H9 (cell line): Measurements from ENCODE around the gene INPP5B. TPM values are rescaled to one million over a fixed set of nuclear protein-coding genes. Genes with fewer than 3 reads are reported as not detected.

Experiments
- DNase-seq: peaks from one replicate; pipeline ENCODE4 v3.0.0-alpha.2; 2017
- H2AFZ ChIP-seq: one replicate; pipeline ENCODE4 v1.6.1; 2013; ENCODE audit warnings: mild to moderate bottlenecking, low read length, control low read depth, moderate library complexity
- H2AK5ac ChIP-seq: 2 replicates; pipeline ENCODE4 v1.6.1; 2013; ENCODE audit warnings: low read length, control low read depth, mixed read lengths; ENCODE audit not compliant: insufficient read length
- H2BK120ac ChIP-seq: one replicate; pipeline ENCODE4 v1.6.1; 2013; ENCODE audit warnings: low read depth, mild to moderate bottlenecking, low read length, control low read depth, inconsistent platforms; ENCODE audit not compliant: poor library complexity, severe bottlenecking
- H2BK12ac ChIP-seq: 2 replicates; pipeline ENCODE4 v1.6.1; 2013; ENCODE audit warnings: low read length, control low read depth, mixed read lengths, low read depth; ENCODE audit not compliant: insufficient read length
- H2BK15ac ChIP-seq: 2 replicates; pipeline ENCODE4 v1.6.1; 2013; ENCODE audit warnings: low read depth, low read length, control low read depth
- H2BK20ac ChIP-seq: one replicate; pipeline ENCODE4 v1.6.1; 2013; ENCODE audit warnings: low read depth, mild to moderate bottlenecking, low read length, control low read depth, inconsistent platforms; ENCODE audit not compliant: poor library complexity, severe bottlenecking
- H2BK5ac ChIP-seq: 2 replicates; pipeline ENCODE4 v1.6.1; 2013; ENCODE audit warnings: low read length, control low read depth, mixed read lengths; ENCODE audit not compliant: insufficient read length
- H3K14ac ChIP-seq: 2 replicates; pipeline ENCODE4 v1.6.1; 2013; ENCODE audit warnings: low read length, control low read depth; ENCODE audit not compliant: insufficient read depth
- H3K18ac ChIP-seq: 2 replicates; pipeline ENCODE4 v1.6.1; 2013; ENCODE audit warnings: low read depth, mild to moderate bottlenecking, mixed read lengths, low read length, control low read depth; ENCODE audit not compliant: insufficient read length
- H3K23ac ChIP-seq: 2 replicates; pipeline ENCODE4 v1.6.1; 2013; ENCODE audit warnings: low read length, control low read depth, mixed read lengths, low read depth; ENCODE audit not compliant: insufficient read length
- H3K23me2 ChIP-seq: 2 replicates; pipeline ENCODE4 v1.6.1; 2013; ENCODE audit warnings: low read depth, mild to moderate bottlenecking, mixed read lengths, low read length, control low read depth; ENCODE audit not compliant: insufficient read length, poor library complexity, severe bottlenecking
- H3K27ac ChIP-seq: 2 replicates; pipeline ENCODE4 v1.5.1; 2013; ENCODE audit warnings: low read length, control low read depth, mixed read lengths, low read depth; ENCODE audit not compliant: insufficient read length
- H3K27me3 ChIP-seq: 2 replicates; pipeline ENCODE4 v1.6.1; 2013; ENCODE audit warnings: low read length, control low read depth, inconsistent platforms; ENCODE audit not compliant: insufficient read depth
- H3K4ac ChIP-seq: 2 replicates; pipeline ENCODE4 v1.6.1; 2013; ENCODE audit warnings: low read depth, mild to moderate bottlenecking, control low read depth, inconsistent platforms, low read length, moderate library complexity
- H3K4me1 ChIP-seq: 2 replicates; pipeline ENCODE4 v1.6.1; 2013; ENCODE audit warnings: low read length, control low read depth, inconsistent platforms; ENCODE audit not compliant: insufficient read depth
- H3K4me2 ChIP-seq: 2 replicates; pipeline ENCODE4 v1.6.1; 2013; ENCODE audit warnings: low read length, control low read depth, mixed read lengths; ENCODE audit not compliant: insufficient read length, insufficient read depth
- H3K56ac ChIP-seq: 2 replicates; pipeline ENCODE4 v1.6.1; 2013; ENCODE audit warnings: low read depth, mild to moderate bottlenecking, mixed read lengths, low read length, control low read depth; ENCODE audit not compliant: insufficient read length
- H3K79me1 ChIP-seq: 2 replicates; pipeline ENCODE4 v1.6.1; 2013; ENCODE audit warnings: low read depth, mild to moderate bottlenecking, moderate library complexity, low read length, control low read depth, inconsistent platforms; ENCODE audit not compliant: insufficient read depth, poor library complexity, severe bottlenecking
- H3K79me2 ChIP-seq: 2 replicates; pipeline ENCODE4 v1.6.1; 2013; ENCODE audit warnings: low read length, control low read depth, inconsistent platforms; ENCODE audit not compliant: insufficient read depth
- H3K9ac ChIP-seq: 2 replicates; pipeline ENCODE4 v1.6.1; 2013; ENCODE audit warnings: low read length, control low read depth, mixed read lengths; ENCODE audit not compliant: insufficient read length; ENCODE audit errors: extremely low read depth
- H3K9me3 ChIP-seq: one replicate; pipeline ENCODE4 v1.6.1; 2013; ENCODE audit warnings: low read depth, low read length, inconsistent platforms; ENCODE audit not compliant: control insufficient read depth
- H3T11ph ChIP-seq: one replicate; pipeline ENCODE4 v1.6.1; 2013; ENCODE audit warnings: mild to moderate bottlenecking, low read length, control low read depth, inconsistent platforms
- H4K20me1 ChIP-seq: one replicate; pipeline ENCODE4 v1.6.1; 2013; ENCODE audit not compliant: control insufficient read depth, insufficient read length, insufficient read depth
- H4K5ac ChIP-seq: 2 replicates; pipeline ENCODE4 v1.6.1; 2013; ENCODE audit warnings: low read depth, mild to moderate bottlenecking, mixed read lengths, low read length, control low read depth; ENCODE audit not compliant: insufficient read length
- H4K8ac ChIP-seq: replicated peaks from 2 replicates; pipeline ENCODE4 v1.6.1; 2013; ENCODE audit warnings: low read length, control low read depth, mixed read lengths, low read depth; ENCODE audit not compliant: insufficient read length
- H4K91ac ChIP-seq: 2 replicates; pipeline ENCODE4 v1.6.1; 2013; ENCODE audit warnings: low read depth, mild to moderate bottlenecking, moderate library complexity, mixed read lengths, low read length, control low read depth; ENCODE audit not compliant: insufficient read length
- H3K27ac Mint-ChIP-seq, 3 experiments: 2 replicates in 2 of 3; 3 replicates in 1 of 3; pipeline ENCODE4 v1.8.0; 2020 to 2021; ENCODE audit warnings: mixed read lengths in 3 of 3, mild to moderate bottlenecking in 1 of 3, moderate library complexity in 1 of 3
- H3K27me3 Mint-ChIP-seq: 2 replicates; pipeline ENCODE4 v1.8.0; 2021; ENCODE audit warnings: low read depth, mild to moderate bottlenecking, moderate library complexity, mixed read lengths
- H3K36me3 Mint-ChIP-seq, 3 experiments: 2 replicates in 2 of 3; 3 replicates in 1 of 3; pipeline ENCODE4 v1.8.0; 2020 to 2021; ENCODE audit warnings: low read depth in 3 of 3, mixed read lengths in 3 of 3; ENCODE audit not compliant: insufficient read depth in 1 of 3
- H3K4me1 Mint-ChIP-seq, 2 experiments: 2 replicates each; pipeline ENCODE4 v1.8.0; 2020; ENCODE audit warnings: mixed read lengths in 2 of 2
- H3K4me3 Mint-ChIP-seq, 2 experiments: 2 replicates in 1 of 2; 3 replicates in 1 of 2; pipeline ENCODE4 v1.8.0; 2020 to 2021; ENCODE audit warnings: mild to moderate bottlenecking in 2 of 2, mixed read lengths in 2 of 2, moderate library complexity in 1 of 2
- H3K9me3 Mint-ChIP-seq, 2 experiments: 2 replicates in 1 of 2; 3 replicates in 1 of 2; pipeline ENCODE4 v1.8.0; 2020; ENCODE audit warnings: mild to moderate bottlenecking in 2 of 2, mixed read lengths in 2 of 2, moderate library complexity in 1 of 2
- WGBS: extraction: QIAGEN DNeasy Blood & Tissue Kit; methylation state at CpG from one replicate; pipeline ENCODE4 v1.1.7; 2013; ENCODE audit warnings: missing lambda C conversion rate, low lambda C conversion rate, mixed read lengths; ENCODE audit not compliant: insufficient read length; ENCODE audit errors: extremely low coverage; 5-methylcytosine and 5-hydroxymethylcytosine counted together
- total RNA-seq: library from RNA; stranded (reverse); gene quantifications from 2 replicates; pipeline ENCODE4 v1.2.1, GENCODE V29; 2021
- TF ChIP-seq, protein P1 (sequence below): fragments of 200-600 bp; sonication (generic); conservative IDR thresholded peaks from 3 replicates; pipeline ENCODE4 v1.8.0; 2021; ENCODE audit warnings: antibody characterized with exemption, mild to moderate bottlenecking

The INPP5B gene
- total RNA-seq, 1 experiment from 2014 or later: 28.2 TPM

DNA sequence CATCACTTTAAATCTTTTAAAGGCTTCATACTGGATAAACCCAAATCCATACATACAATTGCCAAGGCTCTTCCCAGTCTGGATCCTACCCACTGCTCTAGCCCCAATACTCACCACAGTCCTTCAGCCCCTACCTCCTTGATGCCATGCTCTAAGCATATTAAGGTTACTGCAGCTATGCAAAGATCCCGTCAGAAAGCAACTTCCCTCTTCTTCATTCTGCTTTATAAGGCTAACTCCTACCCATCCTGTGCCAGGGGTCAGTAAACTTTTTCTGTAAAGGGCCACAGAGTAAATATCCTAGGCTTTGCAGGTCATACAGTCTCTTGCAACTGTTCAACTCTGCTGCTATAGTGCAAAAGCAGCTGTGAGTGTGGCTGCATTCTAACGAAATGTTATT, 53.2 kb downstream of the INPP5B start:
- no CpG with 5 or more reads among the region's 2 CpGs for WGBS
- no peaks in the 10 kb centered on the region for H4K20me1 ChIP-seq
- no peak overlapping the region for H3K4me3 Mint-ChIP-seq

More for the DNA sequence above, 53.2 kb downstream of the INPP5B start:
- peaks cover 3 to 6% of the 10 kb centered on the region in 2 experiments; a peak in 2 of 5 replicates for H3K9me3 Mint-ChIP-seq
- Histone ChIP-seq H2BK20ac (no peak overlapping the region), H2AFZ (no peak overlapping the region), H3K79me1 (no peaks in the 10 kb centered on the region), H3T11ph (no peak overlapping the region), H3K56ac (no peak overlapping the region), H2BK120ac (no peak overlapping the region), H3K23me2 (no peaks in the 10 kb centered on the region), H3K4ac (no peak overlapping the region), H2BK15ac (no peak overlapping the region), H4K91ac (no peak overlapping the region), H3K23ac (no peak overlapping the region), H3K4me2 (no peak overlapping the region), H3K4me1 (no peaks in the 10 kb centered on the region), H3K18ac (no peak overlapping the region), H3K14ac (no peak overlapping the region), H3K79me2 (no peaks in the 10 kb centered on the region), H3K27me3 (no peaks in the 10 kb centered on the region), H3K27ac (no peak overlapping the region), H3K9me3 (no peaks in the 10 kb centered on the region), H2BK5ac (no peak overlapping the region), H2BK12ac (no peak overlapping the region), H4K8ac (no peak overlapping the region), H4K5ac (no peak overlapping the region), H2AK5ac (no peak overlapping the region), H3K9ac (no peak overlapping the region)
- DNase-seq: no peak
- H3K4me1 Mint-ChIP-seq: no peaks in the 10 kb centered on the region
- TF ChIP-seq, protein P1, sequence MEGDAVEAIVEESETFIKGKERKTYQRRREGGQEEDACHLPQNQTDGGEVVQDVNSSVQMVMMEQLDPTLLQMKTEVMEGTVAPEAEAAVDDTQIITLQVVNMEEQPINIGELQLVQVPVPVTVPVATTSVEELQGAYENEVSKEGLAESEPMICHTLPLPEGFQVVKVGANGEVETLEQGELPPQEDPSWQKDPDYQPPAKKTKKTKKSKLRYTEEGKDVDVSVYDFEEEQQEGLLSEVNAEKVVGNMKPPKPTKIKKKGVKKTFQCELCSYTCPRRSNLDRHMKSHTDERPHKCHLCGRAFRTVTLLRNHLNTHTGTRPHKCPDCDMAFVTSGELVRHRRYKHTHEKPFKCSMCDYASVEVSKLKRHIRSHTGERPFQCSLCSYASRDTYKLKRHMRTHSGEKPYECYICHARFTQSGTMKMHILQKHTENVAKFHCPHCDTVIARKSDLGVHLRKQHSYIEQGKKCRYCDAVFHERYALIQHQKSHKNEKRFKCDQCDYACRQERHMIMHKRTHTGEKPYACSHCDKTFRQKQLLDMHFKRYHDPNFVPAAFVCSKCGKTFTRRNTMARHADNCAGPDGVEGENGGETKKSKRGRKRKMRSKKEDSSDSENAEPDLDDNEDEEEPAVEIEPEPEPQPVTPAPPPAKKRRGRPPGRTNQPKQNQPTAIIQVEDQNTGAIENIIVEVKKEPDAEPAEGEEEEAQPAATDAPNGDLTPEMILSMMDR: no peak
- peaks cover 4 to 15% (median 14%) of the 10 kb centered on the region in 3 experiments; a peak in 6 of 7 replicates for H3K36me3 Mint-ChIP-seq
- no peak overlapping the region for H3K27ac Mint-ChIP-seq
- H3K27me3 Mint-ChIP-seq: no peaks in the 10 kb centered on the region
